Measurements from ENCODE around the gene STPG3.

DNA sequence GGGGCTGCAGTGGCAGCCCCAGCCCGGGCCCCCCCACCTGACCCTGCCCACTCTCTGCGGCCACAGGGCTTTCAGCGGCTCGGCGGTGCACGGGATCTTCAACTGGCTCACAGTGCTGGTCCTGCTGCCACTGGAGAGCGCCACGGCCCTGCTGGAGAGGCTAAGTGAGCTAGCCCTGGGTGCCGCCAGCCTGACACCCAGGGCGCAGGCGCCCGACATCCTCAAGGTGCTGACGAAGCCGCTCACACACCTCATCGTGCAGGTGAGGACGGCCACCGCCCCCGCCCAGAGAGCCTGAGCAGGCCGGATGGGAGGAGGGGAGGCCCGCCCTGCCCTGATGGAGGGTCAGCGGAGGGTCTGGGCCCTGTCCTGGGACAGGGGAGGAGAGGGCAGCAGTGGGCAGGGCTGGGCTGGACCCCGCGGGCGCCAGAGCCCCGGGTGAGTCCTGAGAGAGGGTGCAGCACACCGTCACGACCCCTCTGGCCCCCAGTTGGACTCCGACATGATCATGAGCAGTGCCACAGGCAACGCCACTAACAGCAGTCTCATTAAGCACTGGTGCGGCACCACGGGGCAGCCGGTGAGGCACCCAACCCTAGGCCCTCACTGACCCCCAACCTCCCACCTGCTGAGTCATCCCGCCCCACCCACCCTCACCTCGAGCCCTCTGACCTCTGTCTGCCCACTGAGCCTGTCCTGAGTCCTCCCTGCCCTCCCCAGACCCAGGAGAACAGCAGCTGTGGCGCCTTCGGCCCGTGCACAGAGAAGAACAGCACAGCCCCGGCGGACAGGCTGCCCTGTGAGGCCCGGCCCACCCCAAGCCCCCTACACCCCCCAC is 17.7 kb upstream of the STPG3 start:
- TF ChIP-seq FOXP2 (optimal IDR thresholded peaks at IDR 0.05; ENCODE audit: borderline replicate concordance, extremely low read depth, extremely low read length, insufficient read depth) (no peak), SIN3A (IDR thresholded peaks at IDR 0.05; ENCODE audit: borderline replicate concordance, insufficient read depth, low read length) (no peak), TAF1 (IDR thresholded peaks at IDR 0.05; ENCODE audit: borderline replicate concordance, insufficient read depth, low read length) (no peak)

All from PFSK-1 (cell line).